ENCODE data around the gene PAK3.

GRCh38 chrX:111254896-111255693 is 159.1 kb downstream of the PAK3 start:
- TF ChIP-seq CTCF (IDR thresholded peaks at IDR 0.05 in 4 of 5, conservative IDR thresholded peaks at IDR 0.05 in 1 of 5), result no peak
- no peak for TF ChIP-seq POLR2A (IDR thresholded peaks at IDR 0.05)

Data from gastrocnemius medialis (tissue), 4 donors.